ENCODE measurements around the gene CAMK1D.

GRCh38 chr10:12780634-12781601, 431.6 kb downstream of the CAMK1D start:
- TF ChIP-seq EZH2 (optimal IDR thresholded peaks at IDR 0.05; ENCODE audit: low read depth, low read length) (no peak), CTCF (IDR thresholded peaks at IDR 0.05; ENCODE audit: low read length) (no peak)
